Measurements from ENCODE around the gene MORN1. TPM values are rescaled to one million over a fixed set of nuclear protein-coding genes. Genes with fewer than 3 reads are reported as not detected.

The MORN1 gene
- total RNA-seq, 1 donor, result 9.5 TPM

DNA sequence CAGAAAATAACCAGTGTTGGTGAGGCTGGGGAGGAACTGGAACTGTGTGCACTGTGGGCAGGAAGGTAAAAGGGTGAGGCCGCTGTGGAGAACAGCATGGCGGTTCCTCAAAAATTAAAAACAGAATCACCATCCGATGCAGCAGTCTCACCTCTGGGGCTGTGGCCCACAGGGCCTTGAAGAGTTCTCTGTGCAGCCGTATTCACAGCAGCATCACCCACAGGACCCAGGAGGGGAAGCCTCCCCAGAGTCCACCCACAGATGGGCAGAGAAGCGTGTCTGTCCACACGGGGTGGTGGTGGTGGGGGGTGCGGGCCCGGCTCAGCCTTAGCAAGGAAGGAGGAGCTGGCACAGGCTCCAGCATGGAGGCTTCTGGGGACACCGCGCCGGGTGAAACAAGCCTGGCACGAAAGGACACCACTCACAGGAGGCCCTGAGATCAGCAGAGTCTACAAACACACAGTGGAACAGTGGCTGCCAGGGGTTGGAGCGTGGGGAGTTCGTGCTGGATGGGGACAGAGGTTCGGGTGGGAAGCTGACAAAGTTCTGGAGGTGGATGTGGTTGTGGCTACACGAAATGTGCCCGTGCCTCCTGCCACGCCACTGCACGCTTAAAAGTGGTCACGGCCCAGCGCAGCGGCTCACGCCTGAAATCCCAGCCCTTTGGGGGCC lies 11.5 kb downstream of the MORN1 start:
- TF ChIP-seq, protein P1, sequence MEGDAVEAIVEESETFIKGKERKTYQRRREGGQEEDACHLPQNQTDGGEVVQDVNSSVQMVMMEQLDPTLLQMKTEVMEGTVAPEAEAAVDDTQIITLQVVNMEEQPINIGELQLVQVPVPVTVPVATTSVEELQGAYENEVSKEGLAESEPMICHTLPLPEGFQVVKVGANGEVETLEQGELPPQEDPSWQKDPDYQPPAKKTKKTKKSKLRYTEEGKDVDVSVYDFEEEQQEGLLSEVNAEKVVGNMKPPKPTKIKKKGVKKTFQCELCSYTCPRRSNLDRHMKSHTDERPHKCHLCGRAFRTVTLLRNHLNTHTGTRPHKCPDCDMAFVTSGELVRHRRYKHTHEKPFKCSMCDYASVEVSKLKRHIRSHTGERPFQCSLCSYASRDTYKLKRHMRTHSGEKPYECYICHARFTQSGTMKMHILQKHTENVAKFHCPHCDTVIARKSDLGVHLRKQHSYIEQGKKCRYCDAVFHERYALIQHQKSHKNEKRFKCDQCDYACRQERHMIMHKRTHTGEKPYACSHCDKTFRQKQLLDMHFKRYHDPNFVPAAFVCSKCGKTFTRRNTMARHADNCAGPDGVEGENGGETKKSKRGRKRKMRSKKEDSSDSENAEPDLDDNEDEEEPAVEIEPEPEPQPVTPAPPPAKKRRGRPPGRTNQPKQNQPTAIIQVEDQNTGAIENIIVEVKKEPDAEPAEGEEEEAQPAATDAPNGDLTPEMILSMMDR (IDR thresholded peaks at IDR 0.05; ENCODE audit: insufficient read depth, low read depth, low read length), result no peak
- no peak overlapping the region for H3K4me3 ChIP-seq (ENCODE audit: low read depth, low read length)
- no peak for DNase-seq (ENCODE audit: low read depth)

DNA sequence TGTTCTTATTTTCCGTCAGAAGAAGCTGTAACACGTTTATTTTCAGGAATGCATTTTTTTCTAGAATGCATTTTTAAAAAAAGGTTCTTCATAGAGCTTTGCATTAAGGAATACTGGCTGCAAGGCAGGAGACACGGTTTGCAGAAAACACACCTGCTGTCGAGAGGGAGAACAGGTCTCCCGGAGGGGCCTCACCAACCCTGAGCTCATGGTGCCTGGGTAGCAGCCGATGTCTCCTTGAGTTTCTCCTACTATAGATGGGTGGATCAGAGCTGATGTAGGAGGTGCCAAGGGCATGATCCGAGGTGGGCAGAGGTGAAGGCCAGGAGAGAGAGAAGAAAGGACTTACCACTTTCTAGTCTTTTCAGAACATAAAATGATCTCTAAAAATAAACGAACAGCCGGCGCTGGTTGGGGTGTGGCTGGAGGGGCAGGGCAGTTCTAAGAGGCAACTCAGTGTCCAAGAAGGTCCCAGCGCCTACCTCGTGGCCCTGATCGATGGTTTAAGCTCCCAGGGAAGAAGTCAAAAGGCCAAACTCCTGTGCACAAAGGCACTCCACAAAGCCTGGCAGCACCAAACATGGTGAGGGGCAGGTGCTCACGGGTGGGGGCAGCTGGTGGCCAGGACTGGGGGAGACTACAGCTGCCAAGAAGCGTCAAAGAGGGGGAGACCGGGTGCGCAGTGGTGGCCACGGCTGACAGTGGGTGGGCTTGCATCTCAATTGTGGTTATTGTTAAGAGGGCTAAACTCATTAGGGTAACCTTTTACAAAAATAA lies 12.2 kb downstream of the MORN1 start:
- no peak overlapping the region for H3K4me3 ChIP-seq (ENCODE audit: low read depth, low read length)
- no peak for DNase-seq (ENCODE audit: low read depth)
- TF ChIP-seq, protein P1 (IDR thresholded peaks at IDR 0.05; ENCODE audit: insufficient read depth, low read depth, low read length), result no peak

DNA sequence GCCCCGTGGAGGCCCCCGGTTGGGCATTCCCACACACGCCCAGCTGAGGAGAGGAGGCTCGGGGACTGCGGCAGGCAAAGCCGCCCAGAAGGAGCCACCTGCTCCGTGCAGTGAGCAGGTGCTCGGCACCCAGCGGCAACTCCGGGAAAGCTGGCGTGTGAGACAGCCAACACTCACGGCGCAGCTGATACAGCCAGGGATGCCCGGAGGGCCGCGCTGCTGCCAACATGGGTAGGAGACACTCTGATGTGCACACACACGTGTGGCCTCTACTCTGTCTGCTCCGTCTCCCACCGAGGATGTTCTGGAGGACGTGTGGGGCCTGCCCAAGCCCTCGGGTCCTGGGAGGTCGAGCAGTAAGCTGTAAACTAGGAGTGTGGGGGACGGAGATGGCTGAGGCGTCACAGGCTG lies 12.9 kb downstream of the MORN1 start:
- TF ChIP-seq, protein P1 (IDR thresholded peaks at IDR 0.05; ENCODE audit: insufficient read depth, low read depth, low read length), result no peak
- no peak overlapping the region for H3K4me3 ChIP-seq (ENCODE audit: low read depth, low read length)
- DNase-seq (ENCODE audit: low read depth), result no peak

DNA sequence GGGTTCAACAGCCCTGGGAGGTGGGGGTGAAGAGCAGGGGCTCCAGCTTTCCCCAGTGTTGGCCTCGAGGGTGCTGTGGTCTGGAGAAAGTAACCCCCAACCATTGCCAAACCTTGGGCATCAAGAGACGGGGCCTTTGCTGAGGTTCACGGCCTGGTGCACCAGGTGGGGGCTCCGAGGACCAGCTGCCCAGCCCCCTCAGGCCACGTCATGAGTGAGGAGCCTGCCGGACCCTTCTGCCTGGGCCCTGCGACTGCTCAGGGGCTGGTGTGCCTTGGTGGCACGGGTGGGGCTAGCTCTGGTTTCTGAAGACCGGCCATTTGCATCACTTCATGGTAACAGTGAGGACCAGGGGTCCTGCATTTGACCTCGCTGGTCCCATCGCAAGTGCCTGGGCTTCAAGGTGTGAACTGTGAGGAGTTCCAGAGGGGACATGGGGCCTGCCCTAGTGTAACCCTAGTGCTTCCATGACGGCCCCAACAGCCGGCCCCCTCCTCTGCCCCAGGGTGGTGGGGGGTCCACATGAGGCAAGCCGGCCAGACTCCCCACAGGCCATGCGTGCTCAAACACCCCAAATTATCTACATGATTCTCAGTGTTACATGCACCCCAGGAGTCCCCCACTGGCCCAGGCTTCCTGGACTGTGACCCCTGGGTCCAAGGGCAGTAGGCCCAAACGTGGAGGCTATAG lies 13.5 kb downstream of the MORN1 start:
- DNase-seq (ENCODE audit: low read depth), result no peak
- TF ChIP-seq, protein P1 (IDR thresholded peaks at IDR 0.05; ENCODE audit: insufficient read depth, low read depth, low read length), result no peak
- H3K4me3 ChIP-seq (ENCODE audit: low read depth, low read length), result no peak overlapping the region

DNA sequence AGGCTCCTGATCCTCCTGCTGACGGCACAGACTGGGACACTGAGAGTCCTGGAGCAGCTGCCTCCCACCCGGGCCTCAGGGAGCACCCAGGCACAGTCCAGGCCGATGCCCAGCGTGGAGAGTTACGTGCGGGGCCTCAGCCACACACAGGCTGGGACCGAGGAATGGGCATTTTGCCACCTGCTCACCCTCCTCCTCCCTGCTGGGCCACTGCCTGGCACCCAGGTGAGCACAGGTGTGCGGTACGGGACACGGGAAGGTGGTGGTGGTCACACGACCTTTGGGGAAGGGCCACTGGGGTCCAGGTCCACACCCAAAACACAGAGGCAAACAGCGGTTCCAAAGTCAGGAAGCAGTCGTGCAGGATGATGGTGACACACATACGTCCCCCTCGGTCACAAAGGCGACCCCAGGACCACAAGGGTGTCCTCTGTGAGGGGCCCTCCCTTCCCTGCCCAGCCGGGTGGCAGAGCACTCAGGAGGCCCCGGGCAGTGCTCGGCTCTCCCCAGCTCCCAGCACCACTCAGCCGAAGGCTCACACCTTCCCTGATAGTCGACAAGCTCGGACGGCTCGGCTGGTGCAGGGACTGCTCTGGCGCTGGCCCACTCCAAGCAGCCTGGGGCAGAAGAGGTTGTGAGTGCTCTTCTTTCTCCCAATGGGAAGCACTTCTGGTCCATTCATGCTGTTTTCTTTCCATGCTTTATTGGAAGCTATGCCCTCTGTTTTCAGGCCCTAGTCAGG lies 14.3 kb downstream of the MORN1 start:
- no peak for DNase-seq (ENCODE audit: low read depth)
- TF ChIP-seq, protein P1 (IDR thresholded peaks at IDR 0.05; ENCODE audit: insufficient read depth, low read depth, low read length), result no peak
- H3K4me3 ChIP-seq (ENCODE audit: low read depth, low read length), result no peak overlapping the region

DNA sequence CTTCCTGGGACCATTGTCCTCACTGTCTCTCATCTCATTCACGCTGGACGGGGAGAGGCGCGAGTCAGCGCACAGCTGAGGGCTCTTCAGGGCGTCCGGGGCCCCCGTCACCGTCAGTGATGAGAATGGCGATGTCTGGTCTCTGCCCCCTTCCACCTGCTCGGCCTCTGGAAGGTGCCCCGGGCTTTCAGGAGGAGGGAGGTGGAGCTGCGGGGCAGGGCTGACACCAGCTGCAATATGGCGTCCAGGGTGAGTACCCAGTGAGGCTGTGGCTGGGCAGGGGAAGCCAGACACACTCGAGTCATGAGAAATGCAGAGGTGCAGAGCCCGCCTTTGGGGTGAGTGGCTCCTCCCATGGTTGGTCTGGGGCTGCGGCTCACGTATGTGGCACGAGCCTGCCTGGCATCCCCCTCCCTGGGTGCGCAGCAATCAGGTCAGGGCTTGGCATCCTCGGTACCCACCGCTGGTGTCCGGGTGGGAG lies 15.1 kb downstream of the MORN1 start:
- TF ChIP-seq, protein P1 (IDR thresholded peaks at IDR 0.05; ENCODE audit: insufficient read depth, low read depth, low read length), result no peak

More for the DNA sequence above, 15.1 kb downstream of the MORN1 start:
- DNase-seq (ENCODE audit: low read depth), result no peak
- no peak overlapping the region for H3K4me3 ChIP-seq (ENCODE audit: low read depth, low read length)
